ENCODE data around the gene KCNIP4.

KCNIP4 gene

GRCh38 chr4:21113496-21114223 is 834.9 kb downstream of the KCNIP4 start:
- DNase-seq (ENCODE audit: low spot score) = no peak
- H3K4me3 ChIP-seq = no peak overlapping the region
- TF ChIP-seq CTCF (IDR thresholded peaks at IDR 0.05) = no peak
- no peak overlapping the region for H3K27ac ChIP-seq

GRCh38 chr4:21102667-21103066 is 845.9 kb downstream of the KCNIP4 start:
- no peak for DNase-seq (ENCODE audit: low spot score)
- Histone ChIP-seq H3K27ac (no peak overlapping the region), H3K4me3 (no peak overlapping the region)
- TF ChIP-seq CTCF (IDR thresholded peaks at IDR 0.05) = no peak

GRCh38 chr4:21097865-21098264 is 850.7 kb downstream of the KCNIP4 start:
- no peak for DNase-seq (ENCODE audit: low spot score)
- no peak for TF ChIP-seq CTCF (IDR thresholded peaks at IDR 0.05)
- Histone ChIP-seq H3K4me3 (no peak overlapping the region), H3K27ac (no peak overlapping the region)

GRCh38 chr4:21097026-21097425 is 851.5 kb downstream of the KCNIP4 start:
- TF ChIP-seq CTCF (IDR thresholded peaks at IDR 0.05) = no peak
- Histone ChIP-seq H3K27ac (no peak overlapping the region), H3K4me3 (no peak overlapping the region)
- DNase-seq (ENCODE audit: low spot score) = no peak

- TF ChIP-seq CTCF (IDR thresholded peaks at IDR 0.05) = no peak
- no peak for DNase-seq (ENCODE audit: low spot score)
Observed at GRCh38 chr4:21092531-21092930, 856.0 kb downstream of the KCNIP4 start.

GRCh38 chr4:21090094-21090666 is 858.4 kb downstream of the KCNIP4 start:
- no peak for TF ChIP-seq CTCF (IDR thresholded peaks at IDR 0.05)

More at GRCh38 chr4:21092531-21092930, 856.0 kb downstream of the KCNIP4 start:
- Histone ChIP-seq H3K4me3 (no peak overlapping the region), H3K27ac (no peak overlapping the region)

GRCh38 chr4:21083413-21083812 is 865.2 kb downstream of the KCNIP4 start:
- DNase-seq (ENCODE audit: low spot score) = no peak
- H3K27ac ChIP-seq = no peak overlapping the region
- TF ChIP-seq CTCF (IDR thresholded peaks at IDR 0.05) = no peak
- H3K4me3 ChIP-seq = no peak overlapping the region

More at GRCh38 chr4:21090094-21090666, 858.4 kb downstream of the KCNIP4 start:
- no peak for DNase-seq (ENCODE audit: low spot score)
- Histone ChIP-seq H3K4me3 (no peak overlapping the region), H3K27ac (no peak overlapping the region)

Measured in coronary artery (tissue), 2 donors.